Liver (tissue), 3 donors: ENCODE data around the gene LHFPL3.

Experiments used
- CTCF ChIP-seq: fragments of 150-350 bp; IDR thresholded peaks from 2 replicates; pipeline ENCODE4 v1.5.1; 2017; ENCODE audit warnings: improper control_type of control experiment, low read depth, low read length; ENCODE audit not compliant: missing input control
- EGR1 ChIP-seq, 2 donors: IDR thresholded peaks; 2 replicates each; pipeline ENCODE4 v1.6.1; 2016 to 2018; ENCODE audit warnings: antibody characterized with exemption in 2 of 2, low read depth in 2 of 2
- FOXA2 ChIP-seq: IDR thresholded peaks from 2 replicates; pipeline ENCODE4 v1.6.1; 2016; ENCODE audit warnings: antibody characterized with exemption
- GABPA ChIP-seq, 2 donors: IDR thresholded peaks in 1 of 2; conservative IDR thresholded peaks in 1 of 2; 2 replicates each; pipeline ENCODE4 v1.6.1; 2016; ENCODE audit warnings: antibody characterized with exemption in 2 of 2, mild to moderate bottlenecking in 1 of 2, moderate library complexity in 1 of 2
- HNF4A ChIP-seq, 2 donors: conservative IDR thresholded peaks; 2 replicates each; pipeline ENCODE4 v1.6.1; 2016; ENCODE audit warnings: antibody characterized with exemption in 2 of 2, mild to moderate bottlenecking in 2 of 2
- JUND ChIP-seq, 2 donors: IDR thresholded peaks; 2 replicates each; pipeline ENCODE4 v1.6.1; 2016; ENCODE audit warnings: antibody characterized with exemption in 2 of 2
- MAX ChIP-seq: IDR thresholded peaks from 2 replicates; pipeline ENCODE4 v1.6.1; 2016; ENCODE audit warnings: antibody characterized with exemption
- RAD21 ChIP-seq, 2 donors: IDR thresholded peaks; 2 replicates each; pipeline ENCODE4 v1.6.1; 2016; ENCODE audit warnings: antibody characterized with exemption in 2 of 2, mild to moderate bottlenecking in 2 of 2
- REST ChIP-seq: IDR thresholded peaks from 2 replicates; pipeline ENCODE4 v1.6.1; 2016; ENCODE audit warnings: antibody characterized with exemption, mild to moderate bottlenecking
- SP1 ChIP-seq: IDR thresholded peaks from 2 replicates; pipeline ENCODE4 v1.6.1; 2018; ENCODE audit warnings: antibody characterized with exemption, mild to moderate bottlenecking
- TAF1 ChIP-seq: conservative IDR thresholded peaks from 2 replicates; pipeline ENCODE4 v1.6.1; 2016; ENCODE audit warnings: antibody characterized with exemption, mild to moderate bottlenecking
- YY1 ChIP-seq: IDR thresholded peaks from 2 replicates; pipeline ENCODE4 v1.6.1; 2016; ENCODE audit warnings: antibody characterized with exemption, mild to moderate bottlenecking
- donor health status: healthy.
- donor health status: healthy.

- TF ChIP-seq YY1 (no peak), RAD21 (IDR thresholded peaks at IDR 0.05) (no peak), CTCF (no peak), TAF1 (no peak), SP1 (no peak), REST (no peak), EGR1 (IDR thresholded peaks at IDR 0.05; ENCODE audit: low read depth in 2 of 2) (no peak), FOXA2 (no peak), GABPA (IDR thresholded peaks at IDR 0.05 in 1 of 2, conservative IDR thresholded peaks at IDR 0.05 in 1 of 2) (no peak), JUND (IDR thresholded peaks at IDR 0.05) (no peak), MAX (no peak), HNF4A (conservative IDR thresholded peaks at IDR 0.05) (no peak)
Observed at GRCh38 chr7:104416866-104417393, 88.5 kb downstream of the LHFPL3 start.
